Stimulated activated CD8-positive, alpha-beta memory T cell treated with anti-CD3 and anti-CD28 coated beads, Interleukin-4, amount 100 ng/mL, for 24 hours (primary cell): ENCODE measurements around the gene MBTPS1.

ENCODE experiments used
- DNase-seq: peaks from one replicate; pipeline ENCODE4 v3.0.0-alpha.2; 2020; ENCODE audit warnings: low read depth

MBTPS1 gene

DNA sequence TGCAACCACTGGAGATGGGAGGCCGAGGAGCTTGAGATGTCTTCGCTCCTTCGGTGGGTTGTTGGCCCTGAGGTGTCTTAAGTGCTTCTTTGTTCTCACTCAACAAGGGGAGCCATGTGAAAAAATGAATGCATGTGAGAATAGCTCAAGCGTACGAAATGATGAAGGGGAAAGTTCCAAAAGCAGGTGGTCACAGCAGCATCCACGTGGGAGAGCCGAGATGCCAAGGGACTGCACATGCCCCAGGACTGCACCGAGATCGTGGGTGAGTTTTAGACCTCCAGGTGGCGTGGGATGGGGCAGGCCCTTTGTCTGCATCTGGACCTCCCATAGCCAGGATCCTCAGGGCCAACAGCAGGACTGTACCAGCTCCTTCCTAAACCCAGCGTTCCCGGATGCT, 82.2 kb downstream of the MBTPS1 start:
- DNase-seq, result no peak

DNA sequence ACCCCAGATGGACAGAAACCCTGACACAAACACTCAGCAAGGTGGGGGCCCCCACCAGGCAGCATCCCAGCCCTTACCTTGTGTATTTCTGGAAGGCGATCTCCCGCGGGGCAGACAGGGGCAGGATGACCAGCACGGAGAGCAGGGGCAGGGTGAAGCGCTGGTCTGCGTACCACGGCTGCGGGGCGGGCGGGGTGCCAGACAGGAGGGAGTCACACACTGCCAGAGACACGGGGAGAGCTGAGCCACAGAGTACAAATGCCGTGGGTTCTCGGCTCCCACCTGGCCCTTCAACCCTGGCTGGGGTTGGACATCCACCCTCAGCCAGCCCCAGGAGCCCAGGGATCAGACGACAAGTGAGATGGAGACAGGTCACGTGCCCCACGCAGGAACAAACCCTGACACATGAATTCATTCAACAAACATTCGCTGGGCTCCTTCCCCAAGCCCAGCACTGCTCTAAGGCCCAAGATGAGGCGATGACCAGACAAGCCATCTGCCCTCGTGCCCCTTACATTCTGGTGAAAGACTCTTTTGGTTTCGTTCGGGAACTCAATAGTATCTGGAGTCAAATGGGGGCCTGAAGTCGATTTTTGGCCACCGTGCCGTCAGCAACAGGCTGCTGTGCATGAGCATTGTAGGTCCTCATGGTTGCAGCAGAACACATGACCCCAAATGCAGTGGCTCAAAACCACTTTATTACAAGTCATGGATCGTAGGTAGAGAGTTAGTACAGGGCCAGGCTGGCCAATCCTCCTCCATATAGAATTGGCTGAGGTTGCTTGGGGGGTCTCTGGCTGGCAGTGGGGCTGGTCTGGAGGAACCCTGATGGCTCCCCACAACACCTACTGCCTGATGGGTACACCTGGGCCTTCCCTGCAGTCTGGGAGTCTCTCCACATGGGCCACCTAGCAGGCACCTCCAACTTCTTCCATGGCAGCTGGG, 83.2 kb downstream of the MBTPS1 start:
- no peak for DNase-seq

DNA sequence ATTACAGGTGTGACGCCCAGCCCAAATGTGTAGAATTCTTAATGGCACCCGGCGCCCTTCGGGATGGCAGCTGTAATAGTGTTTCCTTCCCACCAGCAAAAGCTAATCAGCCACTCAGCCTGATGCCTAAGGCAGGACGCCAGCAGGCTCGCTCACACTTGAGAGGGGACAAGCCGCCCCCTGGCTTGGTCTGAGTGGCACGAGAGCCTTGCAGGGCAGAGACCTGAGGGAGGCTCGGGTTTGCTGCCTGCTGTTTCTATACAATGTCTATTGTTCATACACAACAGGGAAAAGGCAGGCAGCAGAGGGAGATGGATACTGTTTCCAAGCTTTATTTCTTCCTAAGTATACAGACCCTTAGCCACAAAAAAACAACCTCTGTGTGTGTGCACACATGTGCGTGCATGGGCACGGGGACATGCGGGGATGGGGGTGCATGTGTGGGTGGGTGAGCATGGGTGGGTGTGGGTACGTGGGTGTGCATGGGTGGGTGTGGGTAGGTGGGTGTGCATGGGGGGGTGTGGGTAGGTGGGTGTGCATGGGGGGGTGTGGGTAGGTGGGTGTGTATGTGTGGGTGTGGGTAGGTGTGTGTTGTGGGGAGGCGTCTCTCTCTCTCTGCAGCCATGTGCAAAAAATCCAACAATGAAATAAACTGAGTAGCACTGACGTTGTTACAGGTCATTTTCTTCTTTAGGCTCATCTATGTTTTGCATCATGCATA, 84.1 kb downstream of the MBTPS1 start:
- DNase-seq, result no peak

DNA sequence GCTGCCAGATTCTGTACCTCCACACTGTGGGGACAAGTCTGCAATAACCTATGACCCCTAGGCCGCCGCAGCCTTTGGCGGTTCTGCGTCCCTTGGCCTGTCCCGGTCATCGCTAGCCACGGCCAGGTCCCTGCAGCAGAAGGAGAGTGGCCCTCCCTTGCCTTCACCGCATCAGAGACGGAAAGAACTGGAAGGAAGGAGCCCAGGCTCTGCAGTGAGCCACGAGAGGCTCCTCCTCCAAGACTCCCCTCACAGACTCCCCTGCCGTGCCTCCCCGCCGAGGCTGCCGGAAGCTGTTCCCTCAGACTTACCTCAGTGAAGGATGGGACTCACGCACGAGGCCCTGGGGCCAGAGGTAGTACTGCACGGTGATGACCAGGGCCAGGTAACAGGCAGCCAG, 85.2 kb downstream of the MBTPS1 start:
- DNase-seq, result no peak

DNA sequence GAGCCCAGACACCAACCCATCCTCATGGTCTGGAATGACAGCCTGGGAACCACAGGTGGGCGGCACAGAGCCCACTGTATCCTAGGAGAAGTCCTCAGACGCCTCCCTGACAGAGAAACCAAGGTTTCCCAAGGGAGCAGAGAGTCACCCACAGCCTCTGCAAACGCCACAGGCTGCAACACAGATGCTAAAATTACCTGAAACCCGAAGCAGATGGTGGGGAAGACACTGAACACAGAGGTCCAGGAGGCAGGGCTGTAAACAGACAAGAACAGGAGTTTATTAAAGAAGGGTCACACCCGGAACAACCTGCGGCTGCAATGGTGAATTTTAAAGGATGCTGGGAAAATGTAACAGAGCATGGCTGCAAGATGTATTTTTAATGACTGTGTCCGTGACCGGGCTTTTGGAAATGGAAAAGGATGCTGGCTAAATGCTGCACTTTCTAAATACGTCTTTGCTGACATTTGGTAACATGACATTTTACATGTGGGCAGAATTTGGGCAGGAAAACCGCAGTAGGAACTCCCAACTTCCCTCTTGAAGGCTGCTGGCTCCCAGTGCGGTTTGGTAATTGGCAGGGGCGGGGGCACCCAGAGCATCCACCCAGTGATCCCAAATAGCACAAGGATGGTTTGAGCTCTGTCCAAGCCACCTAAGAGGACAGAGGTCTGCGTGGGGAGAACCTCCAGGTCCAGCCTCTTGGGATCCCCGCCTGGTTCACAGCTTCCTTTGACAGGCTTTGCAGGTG, 87.3 kb downstream of the MBTPS1 start:
- no peak for DNase-seq

DNA sequence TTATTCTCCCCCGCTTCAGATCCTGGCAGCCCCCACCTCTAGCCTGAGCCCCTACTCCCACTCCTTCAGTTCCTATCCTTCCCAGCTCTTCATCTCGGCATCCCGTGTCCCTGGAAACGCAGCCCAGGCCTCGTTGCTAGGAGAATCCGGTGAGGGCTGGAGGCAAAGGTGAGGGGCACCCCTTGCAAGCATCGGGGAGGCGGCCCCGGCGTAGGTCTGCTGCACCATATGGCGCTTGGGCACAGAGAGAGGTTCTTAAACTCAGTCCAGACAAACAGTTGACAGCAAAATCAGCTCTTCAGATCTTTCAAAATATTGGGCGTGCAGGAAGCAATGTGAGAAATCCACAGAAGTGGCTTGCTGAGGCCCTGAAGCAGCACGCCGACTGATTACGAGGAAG, 89.1 kb downstream of the MBTPS1 start:
- DNase-seq, result no peak

DNA sequence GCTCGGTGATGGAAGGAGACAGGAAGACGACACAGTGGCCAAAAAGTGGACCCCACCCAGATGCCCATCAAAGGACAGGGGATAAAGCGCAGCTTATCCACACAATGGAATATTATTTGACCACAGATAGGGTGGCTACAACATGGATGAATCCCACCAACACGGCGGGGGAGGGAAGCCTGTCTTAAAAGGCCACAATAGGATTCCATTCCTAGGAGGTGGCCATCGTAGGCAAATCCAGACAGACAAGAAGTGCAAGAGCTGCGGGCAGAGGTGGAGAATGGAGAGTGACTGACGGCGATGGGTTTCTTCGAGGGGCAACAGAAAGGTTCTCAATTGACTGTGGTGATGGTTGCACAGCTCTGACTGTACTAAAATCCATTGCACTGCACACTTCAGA, 90.1 kb downstream of the MBTPS1 start:
- DNase-seq, result no peak

DNA sequence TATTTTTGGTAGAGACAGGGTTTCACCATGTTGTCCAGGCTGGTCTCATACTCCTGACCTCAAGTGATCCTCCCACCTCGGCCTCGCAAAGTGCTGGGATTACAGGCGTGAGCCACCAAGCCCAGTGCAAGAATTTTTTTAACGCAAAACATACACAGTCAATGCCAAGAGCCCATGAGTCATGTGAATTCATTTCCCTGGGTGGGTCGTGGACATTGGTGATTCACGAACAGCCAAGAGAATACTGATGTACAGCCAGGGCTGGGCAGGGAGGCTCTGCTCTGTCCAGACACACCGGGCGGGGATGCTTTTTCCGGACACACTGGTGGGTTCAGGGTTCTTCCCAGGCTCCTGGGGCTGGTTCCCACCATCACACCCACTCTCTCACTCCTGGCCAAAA, 91.9 kb downstream of the MBTPS1 start:
- no peak for DNase-seq

DNA sequence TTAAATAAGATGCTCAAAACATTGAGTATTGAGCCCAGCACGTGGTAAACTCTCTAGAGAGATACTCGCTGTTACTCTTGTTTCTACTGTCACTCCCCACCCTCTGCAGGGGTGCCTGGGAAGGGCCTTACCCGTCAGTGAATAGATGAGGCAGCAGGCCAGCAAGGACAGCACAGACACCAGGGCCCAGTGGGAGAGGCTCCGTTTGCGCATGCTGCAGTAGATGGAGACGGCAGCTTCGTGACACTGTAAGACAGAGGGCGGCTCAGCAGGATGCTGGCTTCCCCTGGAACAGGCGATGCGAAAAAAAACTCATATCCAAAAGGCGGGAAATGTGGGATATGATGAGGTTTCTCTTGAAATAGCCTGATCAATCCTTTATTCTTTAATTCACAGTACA, 94.1 kb downstream of the MBTPS1 start:
- no peak for DNase-seq

DNA sequence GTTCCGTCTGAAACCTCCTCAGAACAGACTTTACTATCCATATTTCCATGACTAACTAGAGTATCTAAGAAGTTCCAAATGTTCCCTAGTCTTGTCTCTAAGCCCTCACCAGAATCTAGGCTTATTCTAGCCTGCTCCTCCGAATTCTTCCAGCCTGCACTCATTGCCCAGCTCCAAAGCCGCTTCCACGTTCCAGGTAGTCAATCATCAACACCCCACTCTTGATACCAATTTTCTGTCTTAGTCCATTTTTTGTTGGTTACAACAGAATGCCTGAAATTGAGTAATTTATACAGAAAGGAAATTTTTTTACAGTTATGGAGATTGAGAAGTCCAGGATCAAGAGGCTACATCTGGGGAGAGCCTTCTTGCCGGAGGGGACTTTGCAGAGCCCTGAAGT, 95.3 kb downstream of the MBTPS1 start:
- no peak for DNase-seq

DNA sequence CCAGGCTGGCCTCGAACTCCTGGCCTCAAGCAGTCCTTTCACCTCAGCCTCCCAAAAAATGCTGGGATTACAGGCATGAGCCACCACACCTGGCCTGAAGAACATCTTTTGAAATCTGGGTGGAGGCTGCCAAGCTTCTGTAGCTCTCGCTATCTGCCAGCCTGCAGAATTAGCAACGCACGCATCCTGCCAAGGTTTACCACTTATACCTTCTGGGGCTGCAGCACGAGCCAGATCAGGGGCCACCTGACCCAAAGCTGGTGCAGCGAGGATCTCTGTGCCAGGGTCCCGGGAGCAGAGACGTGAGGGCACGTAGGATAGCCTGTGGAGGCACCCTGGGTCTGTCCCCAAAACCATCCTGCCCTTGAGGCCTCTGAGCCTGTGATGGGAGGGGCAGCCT, 96.4 kb downstream of the MBTPS1 start:
- no peak for DNase-seq

DNA sequence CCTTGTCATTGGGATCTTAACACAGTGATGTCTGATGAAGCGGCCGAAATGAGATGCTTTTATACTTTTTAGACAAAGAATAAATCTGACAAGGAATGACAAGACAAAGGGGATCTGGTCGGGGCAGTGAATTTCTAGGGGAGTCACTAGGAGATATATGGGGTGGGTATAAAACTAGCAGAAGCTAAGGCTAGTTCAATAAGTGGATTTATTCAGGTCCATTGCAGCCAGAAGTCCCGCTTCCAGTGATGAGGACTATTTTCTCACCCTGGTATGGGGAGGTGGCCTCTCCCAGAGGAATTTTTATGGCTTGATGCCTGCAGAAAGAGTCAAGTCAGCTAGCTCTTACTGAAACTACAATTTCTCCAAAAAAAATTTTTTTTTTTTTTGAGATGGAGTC, 98.0 kb downstream of the MBTPS1 start:
- DNase-seq, result no peak

DNA sequence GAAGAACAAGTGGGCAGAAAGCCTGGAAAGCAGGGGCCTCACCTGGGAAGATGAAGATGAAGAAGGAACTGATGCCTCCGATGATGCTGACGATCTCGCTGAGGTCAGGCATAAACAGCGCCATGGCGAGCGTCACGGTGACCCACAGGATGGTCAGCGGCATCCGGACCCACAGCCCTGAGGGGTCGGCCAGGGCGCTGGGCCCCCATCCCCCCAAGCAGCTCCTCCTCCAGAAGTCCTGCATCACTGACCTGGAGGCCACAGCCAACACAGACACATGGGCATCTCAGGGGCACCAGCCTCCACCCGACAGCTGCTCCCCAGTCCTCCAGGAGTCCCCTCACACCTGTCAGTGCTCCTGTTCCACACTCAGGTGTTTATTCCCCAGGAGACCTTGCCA, 100.3 kb downstream of the MBTPS1 start:
- DNase-seq, result no peak

DNA sequence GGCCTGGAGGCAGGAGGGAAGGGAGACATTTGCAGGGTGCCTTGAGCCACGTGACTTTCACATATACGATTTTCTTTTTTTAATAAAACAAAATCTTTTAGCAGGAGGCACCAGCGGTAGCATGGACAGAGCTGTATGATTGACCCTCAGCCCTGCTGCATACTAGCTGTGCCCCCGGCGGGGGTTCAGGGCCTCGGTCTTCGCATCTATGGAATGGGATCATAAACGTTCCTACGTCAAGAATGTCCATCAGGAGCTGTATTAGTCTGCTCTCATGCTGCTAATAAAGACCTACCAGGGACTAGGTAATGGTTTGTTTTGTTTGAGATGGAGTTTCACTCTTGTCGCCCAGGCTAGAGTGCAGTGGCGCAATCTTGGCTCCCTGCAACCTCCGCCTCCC, 101.3 kb downstream of the MBTPS1 start:
- DNase-seq, result no peak

DNA sequence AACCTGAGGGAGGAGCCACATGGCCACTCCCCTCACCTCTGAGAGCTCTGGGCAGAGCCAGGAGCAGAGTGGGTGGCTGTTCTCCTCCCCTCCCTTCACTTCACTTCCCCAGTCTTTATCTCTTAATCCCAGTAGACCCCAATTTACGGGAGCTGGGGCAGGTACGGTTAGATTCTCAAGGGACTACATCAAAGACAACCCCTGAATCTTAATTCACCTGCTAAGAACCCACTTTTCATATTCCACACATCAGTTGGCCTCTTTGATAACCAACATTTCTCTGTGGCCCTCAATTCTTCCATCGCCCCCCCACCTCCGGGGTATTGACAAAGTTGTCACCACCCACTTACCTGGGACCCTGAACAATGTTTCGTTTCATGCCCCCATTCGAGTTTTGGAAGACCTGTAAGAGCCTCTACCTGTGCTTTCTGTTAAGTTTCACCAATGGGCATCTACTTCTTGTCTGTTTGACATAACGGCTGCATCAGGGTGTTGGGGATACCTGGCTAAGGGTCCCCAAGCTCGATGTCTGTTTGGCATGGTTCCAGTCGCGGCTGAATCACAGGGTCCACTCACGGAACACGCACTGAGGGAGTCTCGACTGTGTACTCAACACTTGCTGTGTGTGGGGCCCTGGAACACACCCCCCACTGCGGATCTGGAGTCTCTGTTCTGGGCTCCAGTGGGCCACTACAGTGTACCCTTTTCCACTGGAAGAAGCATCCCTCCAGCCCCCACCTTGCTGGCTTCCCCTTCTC, 102.0 kb downstream of the MBTPS1 start:
- DNase-seq, result no peak

DNA sequence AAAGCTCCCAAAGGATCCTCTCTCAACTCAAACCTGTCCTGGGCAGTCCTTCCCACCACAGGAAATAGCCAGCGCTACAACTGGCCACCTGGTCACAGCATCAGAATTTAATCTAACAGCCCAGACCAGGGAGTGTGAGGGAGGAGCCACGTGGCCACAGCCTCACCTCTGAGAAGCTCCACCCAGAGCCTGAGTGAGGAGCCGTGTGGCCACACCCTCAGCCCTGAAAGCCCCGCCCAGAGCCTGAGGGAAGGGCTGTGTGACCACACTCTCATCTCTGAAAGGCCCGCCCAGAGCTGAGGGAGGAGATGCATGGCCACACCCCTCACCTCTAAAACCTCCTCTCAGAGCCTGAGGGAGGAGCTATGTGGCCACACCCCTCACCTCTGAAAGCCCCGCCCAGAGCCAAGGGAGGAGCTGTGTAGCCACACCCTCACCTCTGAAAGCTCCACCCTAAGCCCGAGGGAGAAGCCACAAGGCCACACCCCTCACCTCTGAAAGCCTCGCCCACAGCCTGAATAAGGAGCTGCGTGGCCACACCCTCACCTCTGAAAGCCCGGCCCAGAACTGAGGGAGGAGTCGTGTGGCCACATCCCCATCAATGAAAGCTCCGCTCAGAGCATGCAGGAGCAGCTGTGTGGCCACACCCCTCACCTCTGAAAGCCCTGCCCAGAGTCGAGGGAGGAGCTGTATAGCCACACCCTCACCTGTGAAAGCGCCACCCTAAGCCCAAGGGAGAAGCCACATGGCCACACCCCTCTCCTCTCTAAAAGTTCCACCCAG, 102.8 kb downstream of the MBTPS1 start:
- peak; percentile 31 for DNase-seq

DNA sequence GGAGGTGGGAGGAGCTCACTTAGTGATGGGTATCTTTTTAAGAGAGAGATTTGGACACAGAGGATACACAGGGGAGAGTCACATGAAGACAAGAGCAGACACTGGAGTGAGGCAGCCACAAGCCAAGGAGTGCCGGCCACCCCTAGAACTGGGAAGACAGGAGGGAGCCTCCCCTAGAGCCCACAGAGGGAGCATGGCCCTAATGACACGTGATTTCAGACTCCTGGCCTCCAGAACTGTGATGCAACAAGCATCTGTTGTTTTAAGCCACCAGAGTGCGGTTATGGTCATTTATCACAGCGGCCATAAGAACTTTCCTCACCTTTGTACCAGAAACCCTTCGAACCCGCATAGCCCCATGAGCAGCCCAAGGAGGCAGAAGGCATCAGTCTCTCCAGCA, 107.5 kb downstream of the MBTPS1 start:
- DNase-seq, result no peak

DNA sequence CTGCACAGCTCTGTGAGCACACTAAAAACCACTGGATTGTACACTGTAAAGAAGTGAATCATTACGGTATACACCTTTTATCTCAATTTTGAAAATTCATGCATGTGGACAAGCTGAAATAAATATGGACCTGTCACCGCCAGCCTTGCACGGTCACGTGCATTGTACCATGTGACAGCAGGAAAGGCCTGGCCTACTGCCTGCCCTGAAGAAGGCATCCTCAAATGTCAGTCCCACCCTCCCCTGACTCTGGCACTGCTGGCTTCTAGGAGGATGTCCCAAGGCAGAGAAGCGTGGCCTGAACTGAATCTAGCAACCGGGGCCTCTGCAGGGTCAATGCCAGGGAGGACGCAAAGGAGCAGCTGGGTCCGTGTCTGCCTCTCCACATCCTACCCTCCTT, 108.8 kb downstream of the MBTPS1 start:
- DNase-seq, result no peak

DNA sequence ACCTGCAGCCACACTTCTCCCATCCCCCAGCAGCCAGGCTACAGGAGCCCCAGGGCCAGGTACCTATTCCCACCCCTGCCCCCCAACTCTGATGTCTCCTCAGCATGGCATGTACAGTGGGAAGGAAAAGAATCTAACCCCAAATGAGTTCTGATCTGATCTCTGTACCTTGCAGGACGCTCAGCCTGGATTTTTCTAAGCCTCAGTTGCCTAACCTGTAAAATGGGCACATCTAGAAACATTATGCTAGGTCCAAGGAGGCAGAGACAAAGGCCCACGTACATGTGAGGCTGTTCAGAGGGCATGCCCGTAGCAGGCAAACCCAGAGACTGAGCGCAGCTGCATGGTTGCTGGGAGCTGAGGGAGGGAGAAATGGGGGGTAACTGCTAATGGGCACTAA, 109.2 kb downstream of the MBTPS1 start:
- DNase-seq, result no peak

DNA sequence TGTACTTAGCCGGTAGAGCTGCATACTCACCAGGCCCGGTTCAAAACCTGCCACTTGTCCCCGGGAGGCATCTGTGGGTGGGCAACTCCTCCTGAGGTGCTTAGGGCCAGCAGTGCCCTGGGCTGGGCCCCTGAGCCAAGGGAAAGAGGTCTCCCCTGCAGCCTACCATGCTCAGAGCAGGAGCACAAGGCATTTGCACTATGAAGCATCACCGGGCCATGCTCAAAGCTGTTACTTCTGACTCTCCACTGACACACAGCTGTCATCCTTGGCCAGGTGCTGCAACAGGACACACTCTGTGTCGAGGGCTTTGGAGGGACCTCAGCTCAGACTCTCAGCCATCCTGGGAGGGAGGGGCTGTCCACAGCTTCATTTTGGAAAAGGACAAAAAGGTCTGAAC, 111.4 kb downstream of the MBTPS1 start:
- no peak for DNase-seq

DNA sequence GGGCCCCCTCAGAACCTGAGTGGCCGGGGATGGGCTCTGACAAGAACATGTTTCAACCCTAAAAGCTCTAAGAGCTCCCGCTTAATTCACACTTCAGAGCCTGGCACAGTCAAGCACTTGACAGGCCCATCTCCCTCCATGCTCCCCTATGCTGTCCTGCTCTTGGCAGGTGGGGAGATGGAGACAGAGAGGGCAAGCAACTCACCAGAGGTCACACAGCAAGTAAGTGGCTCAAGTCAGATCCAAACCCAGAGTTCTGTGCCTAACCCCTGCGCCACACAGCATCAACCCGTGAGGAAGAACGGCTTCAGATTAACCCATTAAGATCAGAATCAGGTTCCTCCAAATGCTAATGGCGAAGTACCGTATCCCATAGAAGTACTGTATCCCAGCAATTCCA, 112.3 kb downstream of the MBTPS1 start:
- no peak for DNase-seq
